ENCODE results near the gene FKBP1B.
"Not testable (repeated sequence)": the region's sequence is repeated elsewhere in the genome, so short reads cannot be mapped to it uniquely, and the experiment has no call there.

FKBP1B gene

DNA sequence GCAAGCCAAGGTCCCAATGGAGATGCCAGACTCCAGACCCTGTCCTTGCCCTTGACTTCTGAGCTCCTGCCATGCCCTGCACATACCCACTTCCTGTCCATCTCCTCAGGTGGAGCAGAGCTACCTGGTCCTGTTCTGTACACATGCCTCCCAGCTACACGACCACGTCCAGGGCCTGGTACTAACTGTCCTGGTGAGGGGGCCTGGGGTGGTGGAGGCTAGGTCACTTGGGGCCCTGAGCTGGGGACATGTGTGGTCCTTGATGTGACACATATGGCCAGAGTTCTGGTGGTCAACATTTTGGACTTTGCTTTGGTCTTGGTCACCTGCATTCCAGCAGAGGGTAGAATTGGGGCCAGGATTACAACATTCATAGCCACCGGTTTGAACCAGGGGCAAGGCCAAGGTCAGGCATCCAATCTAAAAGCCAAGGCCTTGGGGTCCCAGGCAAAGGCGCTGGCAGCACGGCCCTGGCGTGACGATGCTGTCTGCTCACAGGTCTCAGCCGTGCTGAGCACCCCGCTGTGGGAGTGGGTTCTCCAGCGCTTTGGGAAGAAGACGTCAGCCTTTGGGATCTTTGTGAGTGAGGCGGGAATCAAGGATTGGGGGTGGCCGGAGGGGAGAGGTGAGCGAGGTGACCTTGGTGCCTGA lies 27.1 kb upstream of the FKBP1B start:
- DNase-seq (ENCODE audit: low read depth, low spot score), result no peak

DNA sequence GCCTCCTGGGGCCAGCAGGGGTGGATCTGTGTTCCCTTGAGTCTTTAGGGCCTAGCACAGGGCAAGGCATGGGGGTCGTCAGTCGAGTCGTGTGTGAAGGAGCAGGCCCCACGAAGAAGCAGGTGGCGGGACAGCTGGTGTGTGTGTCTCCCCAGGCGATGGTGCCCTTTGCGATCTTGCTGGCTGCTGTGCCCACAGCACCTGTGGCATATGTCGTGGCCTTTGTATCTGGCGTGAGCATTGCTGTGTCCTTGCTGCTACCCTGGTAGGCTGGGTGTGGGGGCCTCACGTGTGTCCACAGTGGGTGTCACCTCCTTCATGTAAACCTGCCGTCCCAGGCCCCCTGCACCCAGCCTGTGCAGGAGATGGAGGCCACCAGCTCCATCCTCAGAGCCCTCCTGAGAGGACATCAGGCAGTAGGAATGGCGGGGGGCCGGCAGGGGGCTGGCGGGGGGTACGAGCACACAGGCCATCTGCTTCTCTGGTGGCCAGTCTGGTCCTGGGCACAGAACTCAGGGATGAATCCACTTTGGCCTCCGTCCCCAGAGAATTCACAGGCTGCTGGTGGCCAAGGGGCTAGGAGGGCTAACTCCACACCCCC lies 26.5 kb upstream of the FKBP1B start:
- no peak for DNase-seq (ENCODE audit: low read depth, low spot score)

DNA sequence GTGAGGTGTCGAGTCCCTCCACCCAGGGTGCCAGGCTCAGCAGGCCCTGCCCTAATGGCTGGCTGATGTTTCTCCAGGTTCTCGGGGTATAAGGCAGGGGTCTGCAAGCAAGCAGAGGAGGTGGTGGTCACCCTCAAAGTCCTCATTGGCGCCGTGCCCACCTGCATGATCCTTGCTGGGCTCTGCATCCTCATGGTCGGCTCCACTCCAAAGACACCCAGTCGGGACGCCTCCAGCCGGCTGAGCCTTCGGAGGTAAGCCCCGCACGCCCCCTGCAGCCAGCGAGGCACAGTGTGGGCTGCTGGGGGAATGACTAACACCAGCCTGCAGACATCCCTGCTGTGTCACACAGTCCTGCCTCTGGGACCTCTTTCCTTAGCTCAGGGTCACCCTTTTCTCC lies 25.5 kb upstream of the FKBP1B start:
- no peak for DNase-seq (ENCODE audit: low read depth, low spot score)

DNA sequence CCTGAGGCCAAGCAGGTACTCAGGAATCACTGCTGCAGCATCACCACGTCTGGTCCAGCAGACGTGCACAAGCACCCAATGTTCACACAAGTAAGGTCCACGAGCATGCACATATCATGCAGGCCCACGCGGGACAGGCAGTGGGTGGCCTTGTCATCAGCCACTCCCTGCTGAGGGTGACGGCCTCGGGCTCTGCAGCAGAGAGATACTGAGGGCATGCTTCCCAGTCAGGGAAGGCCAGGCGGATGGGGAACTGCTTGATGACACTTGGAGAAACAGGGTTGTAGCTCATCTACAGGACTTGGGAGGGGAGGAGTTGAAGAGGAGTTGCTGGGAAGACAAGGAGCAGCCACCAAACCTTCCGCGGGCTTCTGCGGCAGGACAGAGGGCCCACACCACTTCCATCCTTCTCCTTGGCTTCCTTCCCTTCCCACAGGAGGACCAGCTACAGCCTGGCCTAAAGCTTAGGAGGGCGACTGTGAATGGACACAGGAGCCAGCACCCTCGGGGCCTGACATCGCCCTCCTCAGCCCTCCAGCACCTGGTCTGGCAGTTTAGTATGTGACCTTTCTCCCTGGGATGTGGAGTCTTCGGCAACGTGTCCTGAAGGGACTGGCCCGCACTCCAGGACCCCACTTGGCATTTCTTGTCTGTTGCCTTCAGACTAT lies 24.4 kb upstream of the FKBP1B start:
- no peak for DNase-seq (ENCODE audit: low read depth, low spot score)

DNA sequence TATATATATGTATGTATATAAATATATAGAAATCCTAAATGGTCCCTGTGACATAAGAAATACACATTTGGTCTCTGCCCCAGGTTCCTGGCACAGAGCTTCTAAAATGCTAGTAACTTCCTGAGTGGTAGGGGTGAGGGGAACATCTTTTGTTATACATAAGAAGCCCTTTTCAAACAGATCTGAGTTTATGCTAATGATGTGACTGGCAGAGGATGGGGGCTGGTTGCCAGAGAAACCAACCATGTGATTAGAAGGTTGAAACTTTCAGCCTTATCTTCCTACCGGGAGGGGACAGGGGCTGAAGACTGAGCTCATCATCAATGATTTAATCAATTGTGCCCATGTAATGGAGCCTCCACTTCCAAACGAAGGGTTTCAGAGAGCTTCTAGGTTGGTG lies 23.3 kb upstream of the FKBP1B start:
- DNase-seq (ENCODE audit: low read depth, low spot score), result no peak

DNA sequence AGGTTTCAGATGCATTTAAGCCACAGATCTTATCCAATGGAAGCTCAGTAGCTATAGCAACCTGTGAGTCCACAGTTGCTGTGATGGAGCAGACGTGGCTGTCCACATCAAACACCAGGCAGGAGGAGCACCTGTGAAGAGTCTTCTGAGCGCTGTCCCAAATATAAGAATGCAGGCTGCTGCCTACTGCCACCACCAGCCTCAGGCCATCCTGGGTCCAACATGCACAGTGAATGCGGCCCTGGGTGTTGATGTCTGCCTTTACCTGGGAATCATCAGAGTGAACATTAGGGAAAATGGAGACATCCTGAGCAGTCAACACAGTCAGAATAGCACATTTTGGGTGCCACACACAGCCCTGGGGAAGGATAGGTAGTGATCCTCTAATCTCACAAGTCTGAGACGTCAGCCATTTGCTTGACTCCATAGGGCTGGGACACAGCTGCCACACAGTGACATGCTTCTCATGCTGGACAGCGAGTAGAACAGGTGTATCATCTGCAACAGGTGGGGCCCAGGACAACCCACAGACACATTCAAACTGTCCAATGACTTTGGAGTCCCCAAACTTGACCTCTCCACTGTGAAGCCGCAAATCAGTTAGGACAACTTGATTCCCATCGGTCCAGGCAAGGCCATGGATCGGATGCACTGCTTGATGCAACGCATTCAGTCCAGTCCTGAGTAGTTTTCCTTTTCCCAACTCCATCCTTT lies 10.6 kb upstream of the FKBP1B start:
- DNase-seq (ENCODE audit: low read depth, low spot score), result no peak

DNA sequence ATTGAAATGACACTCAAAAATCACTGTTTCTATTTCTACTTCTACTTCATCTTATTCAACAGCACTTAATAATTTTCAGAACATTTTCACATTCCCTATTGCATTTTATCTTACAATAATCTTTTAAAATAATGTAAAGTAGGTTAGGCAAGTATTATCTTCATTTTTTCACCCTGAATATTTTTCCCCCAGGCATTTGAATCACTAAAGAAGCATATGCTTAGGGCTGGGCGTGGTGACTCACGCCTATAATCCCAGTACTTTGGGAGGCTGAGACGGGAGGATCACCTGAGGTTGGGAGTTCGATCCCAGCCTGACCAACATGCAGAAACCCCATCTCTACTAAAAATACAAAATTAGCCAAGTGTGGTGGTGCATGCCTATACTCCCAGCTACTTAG lies 9.0 kb upstream of the FKBP1B start:
- no peak for DNase-seq (ENCODE audit: low read depth, low spot score)

DNA sequence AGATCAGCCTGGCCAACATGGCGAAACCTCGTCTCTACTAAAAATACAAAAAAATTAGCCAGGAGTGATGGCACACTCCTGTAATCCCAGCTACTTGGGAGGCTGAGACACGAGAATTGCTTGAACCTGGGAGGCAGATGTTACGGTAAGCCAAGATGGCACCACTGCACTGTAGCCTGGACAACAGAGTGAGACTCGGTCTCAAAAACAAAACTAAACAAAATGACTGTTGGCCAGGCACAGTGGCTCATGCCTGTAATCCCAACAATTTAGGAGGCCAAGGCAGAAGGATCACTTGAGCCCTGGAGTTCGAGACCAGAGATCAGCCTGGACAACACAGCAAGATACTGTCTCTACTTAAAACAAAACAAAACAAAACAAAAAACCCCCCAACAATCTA lies 6.4 kb upstream of the FKBP1B start:
- not testable (repeated sequence) for DNase-seq (ENCODE audit: low read depth, low spot score)

DNA sequence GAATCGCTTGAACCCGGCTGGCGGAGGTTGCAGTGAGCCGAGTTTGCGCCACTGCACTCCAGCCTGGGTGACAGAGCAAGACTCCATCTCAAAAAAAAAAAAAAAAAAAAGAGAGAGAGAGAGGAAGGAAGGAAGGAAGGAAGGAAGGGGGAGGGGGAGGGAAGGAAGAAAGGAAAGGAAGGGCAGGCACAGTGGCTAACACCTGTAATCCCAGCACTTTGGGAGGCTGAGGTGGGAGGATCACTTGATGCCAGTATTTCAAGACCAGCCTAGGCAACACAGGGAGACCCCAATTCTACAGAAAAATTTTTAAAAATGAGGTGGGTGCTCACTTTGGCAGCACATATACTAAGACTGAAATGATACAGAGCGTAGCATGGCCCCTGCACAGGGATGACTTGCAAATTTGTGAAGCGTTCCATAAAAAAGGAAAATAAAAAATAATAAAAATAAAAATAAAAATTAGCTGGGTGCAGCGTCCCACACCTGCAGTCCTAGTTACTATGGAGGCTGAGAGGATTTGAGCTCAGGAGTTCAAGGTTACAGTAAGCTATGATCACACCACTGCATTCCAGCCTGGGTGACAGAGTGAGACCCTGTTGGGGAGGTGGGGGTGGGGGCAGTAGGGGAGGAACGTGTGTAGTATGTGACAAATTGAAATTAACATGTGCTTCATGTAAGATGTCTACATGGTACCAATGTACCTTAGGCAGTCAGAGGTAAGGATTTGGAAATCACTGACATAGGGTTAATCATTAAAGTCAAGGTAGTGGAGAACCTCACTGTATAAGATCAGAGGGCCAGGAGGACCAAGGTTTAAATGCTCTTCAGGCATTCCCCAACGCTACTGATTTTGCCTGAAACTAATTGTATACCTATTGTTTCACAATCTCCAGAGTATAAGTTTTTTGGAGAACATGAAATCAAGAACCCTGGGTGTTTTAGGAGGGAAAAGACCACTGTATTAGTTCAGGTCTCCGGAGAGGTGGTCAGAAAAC lies 3.7 kb upstream of the FKBP1B start:
- DNase-seq (ENCODE audit: low read depth, low spot score), result no peak

DNA sequence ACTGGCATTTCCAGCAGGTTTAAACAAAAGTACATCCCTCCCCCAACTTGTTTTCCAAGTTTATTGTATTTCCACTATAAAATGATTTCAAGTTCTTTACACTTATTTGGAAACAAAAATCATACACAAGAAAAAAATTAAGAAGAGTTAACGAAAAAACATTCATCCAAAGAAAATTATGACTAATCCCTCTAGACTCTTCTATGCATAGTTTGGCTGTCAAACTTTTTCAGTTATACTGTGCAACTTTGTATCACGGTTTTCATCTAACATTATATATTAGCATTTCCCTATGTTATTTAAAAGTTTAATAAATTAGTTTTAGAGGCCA lies 3.0 kb upstream of the FKBP1B start:
- DNase-seq (ENCODE audit: low read depth, low spot score), result no peak

DNA sequence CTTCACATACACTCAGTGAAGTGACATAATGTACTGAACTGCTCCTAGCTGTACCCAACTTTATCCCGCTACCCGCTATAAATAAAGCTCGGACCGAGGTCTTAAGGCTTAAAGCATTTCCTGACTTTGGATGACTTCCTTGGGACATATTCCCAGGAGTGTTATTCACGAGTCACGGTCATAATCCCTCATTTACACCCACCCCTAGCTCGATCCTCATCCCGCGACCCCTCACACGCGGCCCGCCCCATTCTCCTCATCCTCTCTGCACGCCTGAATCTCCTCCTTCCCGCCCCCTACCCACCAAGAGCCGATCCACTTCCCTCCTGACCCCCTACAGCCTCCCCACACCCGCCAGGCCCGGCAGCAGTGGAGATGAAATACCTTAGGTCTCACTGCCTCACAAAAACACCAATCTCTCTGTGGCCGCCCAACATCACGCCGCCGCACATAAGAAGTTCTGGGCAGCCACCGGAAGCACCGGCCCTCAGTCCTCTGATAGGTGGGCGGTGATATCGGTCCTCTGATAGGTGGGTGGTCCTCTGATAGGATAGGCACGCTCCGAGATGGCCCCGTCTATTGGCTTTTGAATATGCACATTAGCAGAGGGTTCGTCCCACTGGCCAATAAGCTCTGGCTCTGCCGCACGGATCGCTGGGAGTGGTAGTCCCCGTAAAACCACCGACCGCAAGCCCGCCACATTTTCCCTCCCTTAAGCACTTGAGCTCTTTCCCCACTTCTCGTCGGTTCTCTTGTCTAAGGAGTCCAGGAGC lies 2.4 kb upstream of the FKBP1B start, which contains the start of gene WDCP:
Gene WDCP, minus strand, starts transcription at position 462 of the 773 bp plus-strand sequence. CDS start 7,897 bp downstream, outside the sequence.
- DNase-seq (ENCODE audit: low read depth, low spot score), result peak; percentile 94

DNA sequence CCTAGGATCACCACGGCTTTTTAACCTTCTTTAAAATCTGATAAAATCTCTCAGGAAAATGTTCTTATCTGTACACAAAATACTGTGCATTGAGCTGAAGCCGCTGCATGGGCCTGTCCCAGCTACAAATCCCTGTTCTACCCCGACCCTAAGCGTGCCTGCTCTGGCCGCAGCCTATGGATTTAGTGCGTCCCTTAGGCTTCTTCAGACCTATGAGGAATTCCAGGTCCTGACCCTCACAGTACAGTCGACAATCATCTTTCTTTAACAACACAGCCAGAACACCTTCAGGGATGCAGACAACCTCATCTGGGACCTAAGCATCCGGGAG lies 1.9 kb upstream of the FKBP1B start:
- DNase-seq (ENCODE audit: low read depth, low spot score), result no peak

DNA sequence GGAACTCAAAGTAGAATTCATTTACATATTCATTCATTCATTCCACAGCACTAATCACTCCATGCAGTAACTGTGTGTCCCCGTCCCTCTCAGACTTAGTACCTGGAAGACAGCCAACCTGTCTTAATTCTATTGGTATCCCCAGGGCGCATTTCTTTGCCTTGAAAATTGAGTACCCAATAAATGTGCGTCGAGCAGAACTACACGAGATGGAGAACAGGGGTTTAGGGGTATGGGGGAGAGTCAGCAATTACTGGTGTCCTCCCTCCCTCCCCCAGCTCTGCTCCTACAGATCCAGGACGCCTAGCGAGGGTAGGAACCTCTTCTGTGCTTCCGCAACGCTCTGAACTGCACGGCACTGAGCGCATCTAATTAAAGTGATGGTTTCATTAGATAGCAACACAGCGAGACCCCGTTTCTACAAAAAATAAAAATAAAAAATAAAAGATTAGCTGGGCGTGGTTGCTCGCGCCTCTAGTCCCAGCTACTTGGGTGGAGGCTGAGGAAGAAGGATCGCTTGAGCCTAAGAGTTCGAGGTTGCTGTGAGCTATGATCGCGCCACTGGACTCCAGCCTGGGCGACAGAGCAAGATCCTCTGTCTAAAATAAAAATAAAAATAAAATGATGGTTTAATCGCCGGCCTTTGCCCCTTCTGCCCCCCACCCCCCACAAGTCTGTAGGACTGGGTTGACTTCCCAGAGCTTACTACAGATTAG lies 614 bp upstream of the FKBP1B start:
- DNase-seq (ENCODE audit: low read depth, low spot score), result no peak

DNA sequence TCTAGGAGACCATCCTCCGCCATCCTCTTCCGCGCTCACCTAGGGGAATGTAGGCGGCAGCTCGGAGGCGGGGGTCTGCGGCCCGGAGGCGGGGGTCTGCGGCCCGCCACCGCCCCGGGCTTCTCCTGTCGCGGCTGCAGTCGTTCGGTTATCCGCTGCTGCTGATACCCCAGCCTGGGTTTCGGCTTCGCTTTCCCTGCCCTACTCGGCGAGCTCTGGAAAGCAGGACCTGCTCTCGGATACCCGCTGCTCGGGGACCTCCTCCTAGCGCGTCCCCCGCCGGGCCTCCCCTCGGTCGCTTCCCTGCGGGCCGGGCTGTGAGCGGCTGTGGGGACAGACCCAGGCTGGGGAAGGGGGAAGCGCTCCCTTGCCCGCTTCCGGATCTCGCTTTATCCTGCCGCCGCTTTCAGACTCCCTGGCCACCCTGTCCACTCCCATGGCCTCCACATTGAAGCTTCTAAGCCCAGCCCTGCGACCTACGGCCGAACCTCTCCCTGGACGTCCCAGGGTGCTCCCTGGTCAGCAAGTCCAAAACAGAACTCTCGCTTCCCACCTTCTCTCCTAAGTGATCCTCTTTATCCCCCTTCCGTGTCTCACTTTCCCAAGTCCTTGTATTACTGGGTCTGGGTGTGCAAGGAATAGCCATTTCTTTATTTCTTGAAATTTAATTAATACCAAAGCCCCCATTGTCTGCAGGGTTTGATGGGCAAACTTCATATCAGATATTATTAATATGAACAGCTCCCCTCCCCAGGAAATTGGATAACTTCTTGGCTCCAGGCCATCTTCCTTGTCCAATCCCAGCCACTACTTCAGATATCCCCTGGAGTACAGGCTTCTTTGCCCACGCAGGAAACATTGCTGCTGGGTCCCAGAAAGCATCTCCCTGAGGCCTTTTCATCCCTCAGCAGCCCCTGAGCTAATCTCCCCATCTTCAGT lies 769 bp downstream of the FKBP1B start:
- DNase-seq (ENCODE audit: low read depth, low spot score), result no peak

DNA sequence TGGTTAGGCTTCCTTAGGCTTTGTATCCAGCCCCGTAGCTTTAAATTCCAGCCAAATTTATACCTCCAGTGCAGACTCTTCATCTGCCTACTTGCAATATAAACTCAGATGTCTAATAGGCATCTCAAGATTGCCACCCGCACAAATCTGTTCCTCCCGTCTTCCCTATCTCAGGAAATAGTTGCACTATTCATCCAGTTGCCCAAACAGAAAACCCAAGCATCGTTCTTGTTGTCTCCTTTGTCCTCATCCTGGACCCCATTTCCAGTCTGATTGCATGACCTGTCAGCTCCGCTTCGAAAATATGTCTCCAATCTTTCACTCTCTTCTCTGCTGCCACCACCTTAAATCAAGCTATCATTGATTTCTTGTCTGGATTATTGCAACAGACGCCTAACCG lies 2.3 kb downstream of the FKBP1B start:
- no peak for DNase-seq (ENCODE audit: low read depth, low spot score)

DNA sequence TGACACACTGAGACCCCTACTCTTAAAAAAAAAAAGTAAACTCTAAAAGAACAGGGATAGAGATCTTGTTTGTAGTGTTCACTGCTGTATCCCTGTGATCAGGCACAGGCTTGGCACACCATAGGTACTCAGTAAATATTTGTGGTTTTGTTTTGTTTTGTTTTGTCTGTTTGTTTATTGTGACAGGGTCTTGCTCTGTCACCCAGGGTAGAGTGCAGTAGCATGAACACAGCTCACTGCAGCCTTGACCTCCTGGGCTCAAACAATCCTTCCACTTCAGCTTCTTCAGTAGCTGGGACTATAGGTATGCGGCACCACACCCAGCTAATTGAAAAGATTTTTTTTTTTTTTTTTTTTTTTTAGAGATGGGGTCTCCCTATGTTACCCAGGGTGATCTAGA lies 3.4 kb downstream of the FKBP1B start:
- DNase-seq (ENCODE audit: low read depth, low spot score), result no peak

DNA sequence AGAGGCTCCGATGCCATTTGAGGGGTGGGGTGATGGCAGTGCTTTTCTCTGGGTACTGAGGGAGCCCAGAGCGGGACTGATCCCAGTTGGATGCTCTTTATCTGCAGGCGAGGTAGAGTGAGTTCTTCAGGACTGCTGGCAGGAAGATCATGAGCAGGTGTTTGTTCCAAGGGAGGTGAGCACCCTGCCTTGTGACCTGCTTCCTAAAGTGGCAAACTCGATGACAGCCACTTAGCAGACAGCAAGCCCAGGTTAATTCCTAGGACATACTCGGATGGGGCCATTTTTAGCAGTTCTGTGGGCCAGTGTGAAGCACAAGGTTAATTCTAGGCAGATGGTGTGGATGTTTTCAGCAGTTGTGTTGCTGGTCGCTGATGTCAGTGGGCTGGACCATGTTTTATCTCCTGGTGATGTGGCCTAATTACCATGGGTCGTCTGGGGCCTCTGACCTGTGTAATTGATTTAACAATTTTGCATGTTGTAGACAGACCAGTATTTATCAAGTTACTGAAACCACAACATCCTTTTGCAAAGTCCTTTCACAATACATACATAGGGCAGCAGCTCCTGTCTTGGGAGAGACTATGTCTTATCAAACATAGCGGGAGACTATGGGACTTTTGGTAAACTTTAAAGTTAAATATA lies 4.9 kb downstream of the FKBP1B start:
- no peak for DNase-seq (ENCODE audit: low read depth, low spot score)

DNA sequence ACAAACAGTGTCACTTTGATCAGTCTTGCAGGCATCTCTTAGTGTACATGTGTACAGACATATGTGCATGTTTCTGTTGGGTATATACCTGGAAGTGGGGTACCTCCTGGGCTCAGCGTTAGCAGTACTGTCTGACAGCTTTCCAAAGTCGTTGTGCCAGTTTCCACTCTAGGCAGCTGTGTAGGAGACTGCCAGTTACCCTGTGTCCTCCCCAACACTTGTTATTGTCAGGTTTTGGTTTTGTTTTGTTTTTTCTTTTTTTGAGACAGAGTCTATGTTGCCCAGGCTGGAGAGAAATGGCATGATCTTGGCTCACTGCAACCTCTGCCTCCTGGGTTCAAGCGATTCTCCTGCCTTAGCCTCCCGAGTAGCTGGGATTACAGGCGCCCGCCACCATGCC lies 6.2 kb downstream of the FKBP1B start:
- no peak for DNase-seq (ENCODE audit: low read depth, low spot score)

Measured in brain pericyte (primary cell).